Measurements from ENCODE around the gene SFN. TPM values are rescaled to one million over a fixed set of nuclear protein-coding genes. Genes with fewer than 3 reads are reported as not detected.

SFN gene
- total and polyA plus RNA-seq, 3 donors from 2014 or later: 0.31 to 0.41 TPM; not detected in 1

DNA sequence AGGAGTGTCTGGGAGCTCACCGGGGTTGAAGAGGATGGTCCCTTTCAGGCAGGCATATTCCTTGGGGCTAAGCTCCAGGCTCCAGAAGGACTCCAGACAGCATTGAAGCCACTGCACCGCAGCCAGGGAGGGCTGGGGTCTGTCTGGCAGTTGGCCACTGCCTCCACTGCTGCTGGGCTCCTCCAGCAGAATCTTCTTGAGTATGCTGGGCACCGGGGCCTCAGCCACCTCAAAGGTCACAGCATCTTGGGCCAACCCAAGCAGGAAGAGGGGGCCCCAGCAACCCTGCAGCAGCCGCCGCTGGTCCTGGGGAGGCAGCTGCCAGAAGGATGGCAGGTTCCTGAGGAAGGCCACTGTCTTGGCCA, 50.4 kb downstream of the SFN start:
- TF ChIP-seq POLR2A (IDR thresholded peaks at IDR 0.05): no peak
- TF ChIP-seq, protein P1, sequence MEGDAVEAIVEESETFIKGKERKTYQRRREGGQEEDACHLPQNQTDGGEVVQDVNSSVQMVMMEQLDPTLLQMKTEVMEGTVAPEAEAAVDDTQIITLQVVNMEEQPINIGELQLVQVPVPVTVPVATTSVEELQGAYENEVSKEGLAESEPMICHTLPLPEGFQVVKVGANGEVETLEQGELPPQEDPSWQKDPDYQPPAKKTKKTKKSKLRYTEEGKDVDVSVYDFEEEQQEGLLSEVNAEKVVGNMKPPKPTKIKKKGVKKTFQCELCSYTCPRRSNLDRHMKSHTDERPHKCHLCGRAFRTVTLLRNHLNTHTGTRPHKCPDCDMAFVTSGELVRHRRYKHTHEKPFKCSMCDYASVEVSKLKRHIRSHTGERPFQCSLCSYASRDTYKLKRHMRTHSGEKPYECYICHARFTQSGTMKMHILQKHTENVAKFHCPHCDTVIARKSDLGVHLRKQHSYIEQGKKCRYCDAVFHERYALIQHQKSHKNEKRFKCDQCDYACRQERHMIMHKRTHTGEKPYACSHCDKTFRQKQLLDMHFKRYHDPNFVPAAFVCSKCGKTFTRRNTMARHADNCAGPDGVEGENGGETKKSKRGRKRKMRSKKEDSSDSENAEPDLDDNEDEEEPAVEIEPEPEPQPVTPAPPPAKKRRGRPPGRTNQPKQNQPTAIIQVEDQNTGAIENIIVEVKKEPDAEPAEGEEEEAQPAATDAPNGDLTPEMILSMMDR (IDR thresholded peaks at IDR 0.05): no peak
- Histone ChIP-seq H3K9me3 (no peaks in the 10 kb centered on the region), H3K4me3 (no peak overlapping the region), H3K36me3 (ENCODE audit: low read depth, missing control alignments) (no peaks in the 10 kb centered on the region), H3K4me1 (no peaks in the 10 kb centered on the region), H3K27ac (no peak overlapping the region), H3K27me3 (no peaks in the 10 kb centered on the region)
- DNase-seq: no peak
- 76 to 100% methylated on average over 2 to 5 of the region's 5 CpGs for WGBS, 2 donors
- intact Hi-C loops (cut with DNase I; ENCODE audit: low total_unique reads): no loop called here

Small RNA genes within 50 kb of the gene (small RNA-seq; reads per million reads assigned to genes)
- 0 reads per million in 2 donors for gene RN7SL165P

Other genes with a start within 250 kb of the SFN start
- 100 to 1,000 TPM; 106 to 119 TPM for gene ARID1A, start 167.1 kb upstream of the SFN start, total RNA-seq
- gene ARID1A, start 167.1 kb upstream of the SFN start, polyA plus RNA-seq (ENCODE audit: insufficient read depth, low read depth, low replicate concordance): 53.7 TPM
- gene PIGV, start 75.2 kb upstream of the SFN start, total RNA-seq: 10 to 100 TPM; 47.6 to 52.5 TPM
- 101 TPM for gene PIGV, start 75.2 kb upstream of the SFN start, polyA plus RNA-seq (ENCODE audit: insufficient read depth, low read depth, low replicate concordance)
- 10 to 100 TPM; 20.6 to 30.7 TPM for gene ZDHHC18, start 36.5 kb upstream of the SFN start, total RNA-seq
- gene ZDHHC18, start 36.5 kb upstream of the SFN start, polyA plus RNA-seq (ENCODE audit: insufficient read depth, low read depth, low replicate concordance): 17.9 TPM
- 10 to 100 TPM; 19.8 to 22.2 TPM for gene GPN2, start 27.1 kb downstream of the SFN start, total RNA-seq
- 22.2 TPM for gene GPN2, start 27.1 kb downstream of the SFN start, polyA plus RNA-seq (ENCODE audit: insufficient read depth, low read depth, low replicate concordance)
- gene GPATCH3, start 37.3 kb downstream of the SFN start, total RNA-seq: 10 to 100 TPM; 16.5 to 18.9 TPM
- 17.7 TPM for gene GPATCH3, start 37.3 kb downstream of the SFN start, polyA plus RNA-seq (ENCODE audit: insufficient read depth, low read depth, low replicate concordance)
- gene NR0B2, start 50.8 kb downstream of the SFN start, total RNA-seq: 1 to 10 TPM in 1 of 2 donors, under 1 TPM in 1; 0.93 to 2.0 TPM
- gene NR0B2, start 50.8 kb downstream of the SFN start, polyA plus RNA-seq (ENCODE audit: insufficient read depth, low read depth, low replicate concordance): 1.2 TPM
- gene NUDC, start 58.6 kb downstream of the SFN start, total RNA-seq: 10 to 100 TPM; 78.9 to 95.0 TPM
- 153 TPM for gene NUDC, start 58.6 kb downstream of the SFN start, polyA plus RNA-seq (ENCODE audit: insufficient read depth, low read depth, low replicate concordance)
- 1 to 10 TPM; 3.8 to 4.8 TPM for gene KDF1, start 97.3 kb downstream of the SFN start, total RNA-seq
- 4.0 TPM for gene KDF1, start 97.3 kb downstream of the SFN start, polyA plus RNA-seq (ENCODE audit: insufficient read depth, low read depth, low replicate concordance)
- gene TRNP1, start 130.5 kb downstream of the SFN start, total RNA-seq: 1 to 10 TPM; 5.7 to 7.7 TPM
- 4.3 TPM for gene TRNP1, start 130.5 kb downstream of the SFN start, polyA plus RNA-seq (ENCODE audit: insufficient read depth, low read depth, low replicate concordance)
- gene TENT5B, start 149.7 kb downstream of the SFN start, total RNA-seq: 10 to 100 TPM; 10.5 to 10.7 TPM
- gene TENT5B, start 149.7 kb downstream of the SFN start, polyA plus RNA-seq (ENCODE audit: insufficient read depth, low read depth, low replicate concordance): 10.7 TPM

All from testis (tissue), 3 donors.